A549 (cell line): ENCODE measurements around the gene LDLRAD3. TPM values are rescaled to one million over a fixed set of nuclear protein-coding genes. Genes with fewer than 3 reads are reported as not detected.

Experiments used
- ATAC-seq, 2 experiments: fragments of 200-7000 bp in 1 of 2; fragments of >200 bp in 1 of 2; cut with Nextera tagmentation in 1 of 2; cut with Tn5 transposase in 1 of 2; 3 replicates each; pipeline versions ENCODE4 v1.8.0 to v1.9.1; 2018 to 2020; ENCODE audit warnings: mild to moderate bottlenecking in 1 of 2, moderate library complexity in 1 of 2
- CTCF ChIA-PET: fragments of 300-600 bp; sonication (Branson Sonifier 250); formaldehyde crosslinking; extraction: SDS; loops from one replicate; lab custom pipeline; 2021; ENCODE audit warnings: antibody characterized with exemption, inconsistent platforms; lab: Yijun Ruan, JAX
- POLR2A ChIA-PET: fragments of 350-600 bp; formaldehyde crosslinking; extraction: SDS; loops from one replicate; lab custom pipeline; 2021; ENCODE audit warnings: antibody characterized with exemption, inconsistent platforms; lab: Yijun Ruan, JAX
- DNase-seq, 2 experiments: peaks; one replicate each; pipeline versions ENCODE4 v3.0.0 to v3.0.0-alpha.2; 2011 to 2016; ENCODE audit warnings: low read depth in 1 of 2, low spot score in 1 of 2
- FAIRE-seq: peaks from 2 replicates; lab custom pipeline; 2011; peaks lifted over from hg19 to GRCh38; lab: Jason Lieb, UNC
- H3K27ac ChIP-seq, 2 experiments: fragments of >200 bp; sonication (Bioruptor Twin); formaldehyde crosslinking; 3 replicates each; pipeline ENCODE4 v1.5.1; 2016 to 2017
- H3K4me1 ChIP-seq: fragments of >200 bp; sonication (Bioruptor Twin); formaldehyde crosslinking; 3 replicates; pipeline ENCODE4 v1.6.1; 2016
- H3K4me2 ChIP-seq: fragments of >200 bp; sonication (Bioruptor Twin); formaldehyde crosslinking; 3 replicates; pipeline ENCODE4 v1.6.1; 2016
- H3K4me3 ChIP-seq: fragments of >200 bp; sonication (Bioruptor Twin); formaldehyde crosslinking; 3 replicates; pipeline ENCODE4 v1.5.1; 2016
- H3K9me3 ChIP-seq: fragments of >200 bp; sonication (Bioruptor Twin); formaldehyde crosslinking; 3 replicates; pipeline ENCODE4 v1.6.1; 2016
- BHLHE40 ChIP-seq: IDR thresholded peaks from 2 replicates; pipeline ENCODE4 v1.6.1; 2012; ENCODE audit warnings: low read depth, low read length, inconsistent platforms
- CBX2 ChIP-seq: fragments of 200-600 bp; sonication (generic); IDR thresholded peaks from 2 replicates; pipeline ENCODE4 v1.6.1; 2016; ENCODE audit warnings: low read depth, mild to moderate bottlenecking, borderline replicate concordance
- ELK1 ChIP-seq: fragments of 150-350 bp; IDR thresholded peaks from 2 replicates; pipeline ENCODE4 v1.6.1; 2014; ENCODE audit warnings: low read depth, mild to moderate bottlenecking, low read length
- EP300 ChIP-seq, 2 experiments: fragments of >200 bp; sonication (Bioruptor Twin); formaldehyde crosslinking; IDR thresholded peaks; 2 replicates in 1 of 2; 3 replicates in 1 of 2; pipeline ENCODE4 v1.6.1; 2016 to 2017
- GATA3 ChIP-seq: IDR thresholded peaks from 2 replicates; pipeline ENCODE4 v1.6.1; 2012; ENCODE audit warnings: borderline replicate concordance
- HDAC2 ChIP-seq: fragments of 200-600 bp; sonication (generic); IDR thresholded peaks from 2 replicates; pipeline ENCODE4 v1.6.1; 2016
- HEYL ChIP-seq: fragments of 250-450 bp; sonication (Bioruptor Pico); IDR thresholded peaks from 2 replicates; pipeline ENCODE4 v1.8.0; 2021; ENCODE audit warnings: mild to moderate bottlenecking, moderate library complexity
- HMGXB4 ChIP-seq: fragments of 250-450 bp; sonication (Bioruptor Pico); IDR thresholded peaks from 2 replicates; pipeline ENCODE4 v1.5.0; 2021; ENCODE audit warnings: mild to moderate bottlenecking, moderate library complexity, borderline replicate concordance
- HOXB5 ChIP-seq: fragments of 250-450 bp; sonication (Bioruptor Pico); IDR thresholded peaks from 2 replicates; pipeline ENCODE4 v1.5.0; 2020; ENCODE audit warnings: mild to moderate bottlenecking, moderate library complexity
- JUNB ChIP-seq: fragments of >200 bp; sonication (Bioruptor Twin); formaldehyde crosslinking; IDR thresholded peaks from 2 replicates; pipeline ENCODE4 v1.6.1; 2016
- MAFK ChIP-seq: fragments of 450-650 bp; IDR thresholded peaks from 2 replicates; pipeline ENCODE4 v1.6.1; 2014; ENCODE audit not compliant: partially characterized antibody
- MAX ChIP-seq: IDR thresholded peaks from 2 replicates; pipeline ENCODE4 v1.6.1; 2012
- MAZ ChIP-seq: fragments of 150-350 bp; IDR thresholded peaks from 2 replicates; pipeline ENCODE4 v1.6.1; 2014; ENCODE audit warnings: antibody characterized with exemption, low read depth, low read length, borderline replicate concordance
- NFE2L2 ChIP-seq: fragments of 150-350 bp; conservative IDR thresholded peaks from 2 replicates; pipeline ENCODE4 v1.6.1; 2014; ENCODE audit warnings: low read length
- NR3C1 ChIP-seq: fragments of >200 bp; sonication (Bioruptor Twin); formaldehyde crosslinking; IDR thresholded peaks from 3 replicates; pipeline ENCODE4 v1.6.1; 2017
- PHF8 ChIP-seq: fragments of 200-600 bp; sonication (generic); IDR thresholded peaks from 2 replicates; pipeline ENCODE4 v1.6.1; 2016; ENCODE audit warnings: low read depth, mild to moderate bottlenecking, antibody characterized with exemption, moderate library complexity, borderline replicate concordance
- POLR2AphosphoS2 ChIP-seq: conservative IDR thresholded peaks from 2 replicates; pipeline ENCODE4 v1.6.1; 2012; ENCODE audit warnings: low read length, improper control_type of control experiment, inconsistent platforms
- RAD21 ChIP-seq, 2 experiments: fragments of >200 bp in 1 of 2; sonication (Bioruptor Twin) in 1 of 2; formaldehyde crosslinking in 1 of 2; IDR thresholded peaks in 1 of 2; conservative IDR thresholded peaks in 1 of 2; 2 replicates in 1 of 2; 3 replicates in 1 of 2; pipeline ENCODE4 v1.6.1; 2012 to 2018; ENCODE audit warnings: inconsistent platforms in 1 of 2
- RARB ChIP-seq: fragments of 250-450 bp; sonication (Bioruptor Pico); IDR thresholded peaks from 2 replicates; pipeline ENCODE4 v1.8.0; 2021; ENCODE audit warnings: mild to moderate bottlenecking, moderate library complexity
- TP53 ChIP-seq: fragments of 250-450 bp; sonication (Bioruptor Pico); IDR thresholded peaks from 2 replicates; pipeline ENCODE4 v1.5.0; 2021; ENCODE audit warnings: mild to moderate bottlenecking, moderate library complexity
- USF2 ChIP-seq: fragments of 450-650 bp; IDR thresholded peaks from 2 replicates; pipeline ENCODE4 v1.6.1; 2014; ENCODE audit warnings: antibody characterized with exemption
- ZNF302 ChIP-seq: fragments of 250-450 bp; sonication (Bioruptor Pico); IDR thresholded peaks from 2 replicates; pipeline ENCODE4 v1.9.0; 2021; ENCODE audit warnings: inconsistent platforms, mild to moderate bottlenecking, moderate library complexity
- WGBS: methylation state at CpG from one replicate; pipeline ENCODE4 v1.1.6; 2017; ENCODE audit errors: missing lambda C conversion rate; 5-methylcytosine and 5-hydroxymethylcytosine counted together
- polyA plus RNA-seq, 4 experiments: library from polyadenylated mRNA; depleted of rRNA in 3 of 4; stranded (reverse); fragments of >200 nt; fragmentation: RNase III in 1 of 4; extraction: RNeasy Plus Mini Kit Qiagen cat#74134 plus additional on column Dnase treatment in 1 of 4; gene quantifications; 2 replicates in 3 of 4; 3 replicates in 1 of 4; pipeline ENCODE4 v1.2.3, GENCODE V29; 2011 to 2017

The LDLRAD3 gene
- polyA plus RNA-seq, 2 of the 4 experiments (the other 2 are of a cell fraction): 10.5 to 13.2 TPM

GRCh38 chr11:36024716-36025115, 80.9 kb downstream of the LDLRAD3 start:
- POLR2A ChIA-PET: no interaction called here
- Histone ChIP-seq H3K4me3 (no peak overlapping the region), H3K4me1 (no peaks in the 10 kb centered on the region), H3K27ac (no peak overlapping the region)
- DNase-seq: no peak
- 100% methylated on average over 1 of the region's 1 CpG for WGBS
- no peak for FAIRE-seq
- no peak for TF ChIP-seq MAX
- TF ChIP-seq, all 56 proteins: peak for 0
- CTCF ChIA-PET: interaction anchor here (0.6 to 1.5 kb wide), 5 partner anchors 17 to 203 kb away, joined by 3 to 4 read pairs (median 3); no protein-coding TSS in a partner anchor
- no peak for ATAC-seq
- H3K4me2 ChIP-seq: no peak overlapping the region
- no peaks in the 10 kb centered on the region for H3K9me3 ChIP-seq

GRCh38 chr11:36026315-36026968, 82.6 kb downstream of the LDLRAD3 start:
- Histone ChIP-seq H3K27ac (no peak overlapping the region), H3K9me3 (no peaks in the 10 kb centered on the region), H3K4me1 (no peaks in the 10 kb centered on the region), H3K4me3 (no peak overlapping the region), H3K4me2 (no peak overlapping the region)
- POLR2A ChIA-PET: no interaction called here
- CTCF ChIA-PET: interaction anchor here (0.7 kb wide), 1 partner anchor 293 kb away, joined by 3 read pairs; no protein-coding TSS in a partner anchor
- DNase-seq (no peak), ATAC-seq (no peak), FAIRE-seq (no peak)
- WGBS: 96% methylated on average over 6 of the region's 6 CpGs
- TF ChIP-seq HOXB5 (CRISPR knock-in tag): no peak
- TF ChIP-seq GATA3: no peak
- no peak for TF ChIP-seq RAD21 (conservative IDR thresholded peaks at IDR 0.05 in 1 of 2, IDR thresholded peaks at IDR 0.05 in 1 of 2)
- no peak for TF ChIP-seq BHLHE40
- TF ChIP-seq EP300 (IDR thresholded peaks at IDR 0.05): no peak
- TF ChIP-seq CBX2: no peak
- no peak for TF ChIP-seq RARB (CRISPR knock-in tag)
- TF ChIP-seq MAZ: no peak
- TF ChIP-seq JUNB: no peak
- no peak for TF ChIP-seq HDAC2
- no peak for TF ChIP-seq NFE2L2
- no peak for TF ChIP-seq HEYL (CRISPR knock-in tag)
- TF ChIP-seq NR3C1: no peak
- no peak for TF ChIP-seq PHF8
- no peak for TF ChIP-seq ZNF302
- TF ChIP-seq USF2: no peak
- TF ChIP-seq TP53: no peak

- H3K27ac ChIP-seq: no peak overlapping the region
- no peak overlapping the region for H3K4me2 ChIP-seq
- WGBS: 86% methylated on average over 4 of the region's 4 CpGs
- POLR2A ChIA-PET: no interaction called here
- no peak for TF ChIP-seq MAFK
- TF ChIP-seq HMGXB4: no peak
- TF ChIP-seq POLR2AphosphoS2: no peak
- no peak for TF ChIP-seq ELK1
- no peak overlapping the region for H3K4me3 ChIP-seq
- DNase-seq (no peak), FAIRE-seq (no peak), ATAC-seq (no peak)
- no peaks in the 10 kb centered on the region for H3K9me3 ChIP-seq
- CTCF ChIA-PET: interaction anchor here (1.1 kb wide), 1 partner anchor 206 kb away, joined by 8 read pairs; no protein-coding TSS in a partner anchor
- H3K4me1 ChIP-seq: no peaks in the 10 kb centered on the region
Measured at GRCh38 chr11:36027731-36028130, 83.9 kb downstream of the LDLRAD3 start.
